GM15510 (cell line): ENCODE data around the gene GCGR.

Experiments
- POLR2A ChIP-seq: IDR thresholded peaks from 3 replicates; pipeline ENCODE4 v1.6.1; 2011; ENCODE audit warnings: borderline replicate concordance; ENCODE audit not compliant: insufficient read length; ENCODE audit errors: extremely low read depth

Gene GCGR

GRCh38 chr17:81803728-81804558 is at the start of gene GCGR:
Gene GCGR (plus strand): TSS chr17:81804150. CDS start chr17:81809019, 4,869 bp downstream.
- no peak for TF ChIP-seq POLR2A

- TF ChIP-seq POLR2A, result no peak
These were observed 11.0 kb upstream of the GCGR start for GRCh38 chr17:81792675-81793615.

GRCh38 chr17:81794074-81794476 is 9.9 kb upstream of the GCGR start:
- TF ChIP-seq POLR2A, result no peak

GRCh38 chr17:81794509-81794908 is 9.4 kb upstream of the GCGR start:
- TF ChIP-seq POLR2A, result no peak

- TF ChIP-seq POLR2A, result no peak
These were observed 2.6 kb upstream of the GCGR start for GRCh38 chr17:81801327-81801726.

GRCh38 chr17:81802048-81802758 is 1.7 kb upstream of the GCGR start:
- TF ChIP-seq POLR2A, result no peak

GRCh38 chr17:81802856-81803643 is 900 bp upstream of the GCGR start:
- TF ChIP-seq POLR2A, result no peak

GRCh38 chr17:81804559-81805399 is 829 bp downstream of the GCGR start:
- no peak for TF ChIP-seq POLR2A

GRCh38 chr17:81805707-81806460 is 1.9 kb downstream of the GCGR start:
- no peak for TF ChIP-seq POLR2A

GRCh38 chr17:81806461-81807209 is 2.7 kb downstream of the GCGR start:
- no peak for TF ChIP-seq POLR2A

GRCh38 chr17:81807210-81807719 is 3.3 kb downstream of the GCGR start:
- TF ChIP-seq POLR2A, result no peak

GRCh38 chr17:81807839-81808238 is 3.9 kb downstream of the GCGR start:
- no peak for TF ChIP-seq POLR2A
